ENCODE results near the gene TNFRSF18. TPM values are rescaled to one million over a fixed set of nuclear protein-coding genes. Genes with fewer than 3 reads are reported as not detected.

Gene TNFRSF18
- total and polyA plus RNA-seq, 8 donors: 0.37 to 11.9 (median 2.6) TPM; not detected in 4

- intact Hi-C loops (cut with DNase I; ENCODE audit: low total_unique reads): no loop called here
- no peaks in the 10 kb centered on the region for H3K4me1 ChIP-seq
- H3K4me3 ChIP-seq: no peak overlapping the region
- 85 to 92% (median 90%) methylated on average over 26 to 31 of the region's 31 CpGs for WGBS, 5 donors
- H3K9me3 ChIP-seq: no peaks in the 10 kb centered on the region
- H3K36me3 ChIP-seq: no peaks in the 10 kb centered on the region
- DNase-seq: peak in 1 of 2 donors; percentile 2
- TF ChIP-seq POLR2AphosphoS5 (IDR thresholded peaks at IDR 0.05): no peak
- TF ChIP-seq POLR2A (IDR thresholded peaks at IDR 0.05): no peak
- TF ChIP-seq CTCF (IDR thresholded peaks at IDR 0.05): no peak
- no peak for TF ChIP-seq EP300 (IDR thresholded peaks at IDR 0.05)
- peaks cover 0 to 31% (median 0%) of the 10 kb centered on the region in 3 donors for H3K27me3 ChIP-seq
- no peak overlapping the region for H3K27ac ChIP-seq
These were observed 21.2 kb downstream of the TNFRSF18 start for GRCh38 chr1:1185101-1185765.

- WGBS, 5 donors: 85 to 92% (median 90%) methylated on average over 22 to 32 of the region's 33 CpGs
- DNase-seq: peak in 1 of 2 donors; percentile 2
- no peaks in the 10 kb centered on the region for H3K9me3 ChIP-seq
- H3K27ac ChIP-seq: no peak overlapping the region
- intact Hi-C loops (cut with DNase I; ENCODE audit: low total_unique reads): no loop called here
- TF ChIP-seq POLR2A (IDR thresholded peaks at IDR 0.05): no peak
- no peak for TF ChIP-seq CTCF (IDR thresholded peaks at IDR 0.05)
- no peak for TF ChIP-seq EP300 (IDR thresholded peaks at IDR 0.05)
- no peak for TF ChIP-seq POLR2AphosphoS5 (IDR thresholded peaks at IDR 0.05)
- no peaks in the 10 kb centered on the region for H3K36me3 ChIP-seq
- H3K4me3 ChIP-seq: no peak overlapping the region
- no peaks in the 10 kb centered on the region for H3K4me1 ChIP-seq
- peaks cover 0 to 42% (median 0%) of the 10 kb centered on the region in 3 donors for H3K27me3 ChIP-seq
These were observed 22.3 kb downstream of the TNFRSF18 start for GRCh38 chr1:1183833-1184775.

GRCh38 chr1:1183221-1183747, 23.1 kb downstream of the TNFRSF18 start:
- 77 to 86% (median 82%) methylated on average over 20 to 21 of the region's 21 CpGs for WGBS, 5 donors
- Histone ChIP-seq H3K27ac (no peak overlapping the region), H3K4me3 (no peak overlapping the region), H3K27me3 (peaks cover 0 to 49% (median 0%) of the 10 kb centered on the region in 3 donors), H3K36me3 (no peaks in the 10 kb centered on the region), H3K4me1 (no peaks in the 10 kb centered on the region), H3K9me3 (no peaks in the 10 kb centered on the region)
- intact Hi-C loops (cut with DNase I; ENCODE audit: low total_unique reads): no loop called here
- peak in 1 of 2 donors; percentile 7 for DNase-seq
- no peak for TF ChIP-seq POLR2AphosphoS5 (IDR thresholded peaks at IDR 0.05)
- no peak for TF ChIP-seq EP300 (IDR thresholded peaks at IDR 0.05)
- TF ChIP-seq POLR2A (IDR thresholded peaks at IDR 0.05): no peak
- TF ChIP-seq CTCF (IDR thresholded peaks at IDR 0.05): no peak

GRCh38 chr1:1182491-1183220, 23.7 kb downstream of the TNFRSF18 start:
- WGBS, 5 donors: 66 to 73% (median 69%) methylated on average over 21 to 39 of the region's 39 CpGs
- Histone ChIP-seq H3K36me3 (no peaks in the 10 kb centered on the region), H3K4me3 (no peak overlapping the region), H3K27me3 (peaks cover 0 to 55% (median 0%) of the 10 kb centered on the region in 3 donors), H3K9me3 (no peaks in the 10 kb centered on the region), H3K4me1 (no peaks in the 10 kb centered on the region), H3K27ac (no peak overlapping the region)
- TF ChIP-seq EP300 (IDR thresholded peaks at IDR 0.05): no peak
- TF ChIP-seq POLR2A (IDR thresholded peaks at IDR 0.05): no peak
- TF ChIP-seq POLR2AphosphoS5 (IDR thresholded peaks at IDR 0.05): no peak
- TF ChIP-seq CTCF (IDR thresholded peaks at IDR 0.05): no peak
- intact Hi-C loops (cut with DNase I; ENCODE audit: low total_unique reads): no loop called here
- DNase-seq: peak in 1 of 2 donors; percentile 10
